Activated T-cell treated with anti-CD3 and anti-CD28 coated beads for 4 hours (primary cell): ENCODE results near the gene TCF23.
A peak's percentile ranks its signal among the peaks of the same experiment; 100 is the strongest.
"Not testable (repeated sequence)": the region's sequence is repeated elsewhere in the genome, so short reads cannot be mapped to it uniquely, and the experiment has no call there.

Experiments used
- DNase-seq: peaks from one replicate; pipeline ENCODE4 v3.0.0-alpha.2; 2020

Gene TCF23

GRCh38 chr2:27148801-27149439 is at the start of gene TCF23:
Gene TCF23, plus strand, starts transcription at chr2:27149004. Its CDS starts 130 bp downstream, at chr2:27149134.
- DNase-seq, result no peak

GRCh38 chr2:27099334-27099955 is 49.4 kb upstream of the TCF23 start:
- DNase-seq, result no peak

GRCh38 chr2:27100036-27100435 is 48.8 kb upstream of the TCF23 start:
- no peak for DNase-seq

GRCh38 chr2:27102329-27102728 is 46.5 kb upstream of the TCF23 start:
- no peak for DNase-seq

GRCh38 chr2:27105981-27106380 is 42.8 kb upstream of the TCF23 start:
- no peak for DNase-seq

GRCh38 chr2:27108221-27108620 is 40.6 kb upstream of the TCF23 start:
- DNase-seq, result no peak

- DNase-seq, result no peak
Measured at GRCh38 chr2:27109083-27109482, 39.7 kb upstream of the TCF23 start.

GRCh38 chr2:27110603-27111352 is 38.0 kb upstream of the TCF23 start:
- not testable (repeated sequence) for DNase-seq

- DNase-seq, result not testable (repeated sequence)
Measured at GRCh38 chr2:27111392-27112078, 37.3 kb upstream of the TCF23 start.

- no peak for DNase-seq
Measured at GRCh38 chr2:27115519-27115918, 33.3 kb upstream of the TCF23 start.

- no peak for DNase-seq
Measured at GRCh38 chr2:27117995-27118524, 30.7 kb upstream of the TCF23 start.

- DNase-seq, result no peak
Measured at GRCh38 chr2:27118525-27119329, 30.1 kb upstream of the TCF23 start, which contains the start of gene CGREF1. Gene CGREF1, minus strand, starts transcription at chr2:27119128. Its CDS starts 14,762 bp downstream, at chr2:27104366.

- DNase-seq, result not testable (repeated sequence)
Measured at GRCh38 chr2:27119330-27119670, 29.5 kb upstream of the TCF23 start.

GRCh38 chr2:27121906-27122305 is 26.9 kb upstream of the TCF23 start:
- DNase-seq, result no peak

GRCh38 chr2:27122791-27123190 is 26.0 kb upstream of the TCF23 start:
- DNase-seq, result no peak

- peak; percentile 40 for DNase-seq
Measured at GRCh38 chr2:27123302-27124150, 25.3 kb upstream of the TCF23 start, which contains the start of gene ABHD1. Gene ABHD1, plus strand, starts transcription at chr2:27123815. Its CDS starts 134 bp downstream, at chr2:27123949.

GRCh38 chr2:27125104-27125503 is 23.7 kb upstream of the TCF23 start:
- DNase-seq, result no peak

- DNase-seq, result no peak
Measured at GRCh38 chr2:27126252-27126710, 22.5 kb upstream of the TCF23 start.

GRCh38 chr2:27127883-27128667 is 20.7 kb upstream of the TCF23 start:
- no peak for DNase-seq
